Activated CD8-positive, alpha-beta T cell treated with anti-CD3 and anti-CD28 coated beads for 36 hours (primary cell): Measurements from ENCODE around the gene JAK1. TPM values are rescaled to one million over a fixed set of nuclear protein-coding genes. Genes with fewer than 3 reads are reported as not detected.
A peak's percentile ranks its signal among the peaks of the same experiment; 100 is the strongest.
"Not testable (repeated sequence)": the region's sequence is repeated elsewhere in the genome, so short reads cannot be mapped to it uniquely, and the experiment has no call there.

ENCODE experiments used
- ATAC-seq: fragments of 200-7000 bp; cut with Tn5 transposase; one replicate; pipeline ENCODE4 v1.10.0; 2021; ENCODE audit warnings: mild to moderate bottlenecking, moderate library complexity
- CTCF ChIA-PET: fragments of 350-600 bp; sonication (Branson Sonifier 250); formaldehyde crosslinking; loops from one replicate; lab custom pipeline; 2021; ENCODE audit warnings: antibody characterized with exemption; lab: Charles Lee
- POLR2A ChIA-PET: fragments of 350-600 bp; sonication (Branson Sonifier 250); formaldehyde crosslinking; loops from one replicate; lab custom pipeline; 2021; ENCODE audit warnings: antibody characterized with exemption; lab: Charles Lee
- DNase-seq: peaks from one replicate; pipeline ENCODE4 v3.0.0-alpha.2; 2020
- H3K27ac Mint-ChIP-seq: one replicate; pipeline ENCODE4 v1.8.0; 2021; ENCODE audit warnings: mild to moderate bottlenecking, mixed read lengths
- H3K27me3 Mint-ChIP-seq: one replicate; pipeline ENCODE4 v1.8.0; 2021; ENCODE audit warnings: mixed read lengths
- H3K36me3 Mint-ChIP-seq: one replicate; pipeline ENCODE4 v1.8.0; 2021; ENCODE audit warnings: low read depth, mixed read lengths
- H3K4me1 Mint-ChIP-seq: one replicate; pipeline ENCODE4 v1.8.0; 2021; ENCODE audit warnings: low read depth, mixed read lengths
- H3K4me3 Mint-ChIP-seq: one replicate; pipeline ENCODE4 v1.8.0; 2021; ENCODE audit warnings: mild to moderate bottlenecking, moderate library complexity, mixed read lengths
- H3K9me3 Mint-ChIP-seq: one replicate; pipeline ENCODE4 v1.8.0; 2021; ENCODE audit warnings: mixed read lengths
- intact Hi-C: fragments of 100-400 bp; cut with micrococcal nuclease; formaldehyde crosslinking; loops from one replicate; pipeline ENCODE4 v1.10.0; 2022
- total RNA-seq, 2 experiments: library from RNA; stranded (reverse); gene quantifications; one replicate each; pipeline ENCODE4 v1.2.3, GENCODE V29; 2021
- TF ChIP-seq, protein P1 (sequence below): fragments of 200-600 bp; IDR thresholded peaks from one replicate; pipeline ENCODE4 v1.8.0; 2022; ENCODE audit warnings: antibody characterized with exemption, mild to moderate bottlenecking

JAK1 gene
- total RNA-seq, 2 experiments from 2014 or later = 96.3 to 108 TPM

DNA sequence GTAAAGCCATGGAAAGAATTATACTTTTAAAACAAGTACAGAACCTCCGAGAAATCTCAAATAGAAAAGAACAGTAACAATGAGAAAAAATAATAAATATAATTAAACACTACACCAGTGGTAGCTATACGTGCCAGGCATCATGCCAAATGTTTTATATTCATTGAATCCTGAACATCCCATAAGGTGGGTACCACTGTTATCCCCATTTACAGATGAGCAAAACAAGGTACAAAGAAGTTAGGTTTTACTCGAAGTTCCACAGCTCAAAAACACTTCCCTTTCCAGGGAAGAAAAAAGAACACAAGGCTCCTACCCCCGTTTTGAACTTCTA lies 33.4 kb downstream of the JAK1 start:
- ATAC-seq (no peak), DNase-seq (no peak)
- H3K36me3 Mint-ChIP-seq = peaks cover 34% of the 10 kb centered on the region

DNA sequence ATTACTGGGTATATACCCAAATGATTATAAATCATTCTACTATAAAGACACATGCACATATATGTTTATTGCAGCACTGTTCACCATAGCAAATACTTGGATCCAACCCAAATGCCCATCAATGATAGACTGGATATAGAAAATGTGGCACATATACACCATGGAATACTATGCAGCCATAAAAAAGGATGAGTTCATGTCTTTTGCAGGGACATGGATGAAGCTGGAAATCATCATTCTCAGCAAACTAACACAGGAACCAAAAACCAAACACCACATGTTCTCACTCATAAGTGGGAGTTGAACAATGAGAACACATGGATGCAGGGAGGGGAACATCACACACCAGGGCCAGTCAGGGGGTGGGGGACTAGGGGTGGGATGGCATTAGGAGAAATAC lies 35.7 kb downstream of the JAK1 start:
- DNase-seq, H3K27ac Mint-ChIP-seq, CTCF ChIA-PET, intact Hi-C loops, POLR2A ChIA-PET, ATAC-seq, H3K4me3 Mint-ChIP-seq, H3K27me3 Mint-ChIP-seq: not testable (repeated sequence)
- H3K4me1 Mint-ChIP-seq = peaks cover 84% of the 10 kb centered on the region
- peaks cover 34% of the 10 kb centered on the region for H3K36me3 Mint-ChIP-seq
- H3K9me3 Mint-ChIP-seq = peaks cover 12% of the 10 kb centered on the region

More for the DNA sequence above, 33.4 kb downstream of the JAK1 start:
- Mint-ChIP-seq H3K27ac (peak overlapping the region; percentile 83), H3K27me3 (no peaks in the 10 kb centered on the region), H3K9me3 (peaks cover 12% of the 10 kb centered on the region), H3K4me1 (peaks cover 79% of the 10 kb centered on the region), H3K4me3 (peak overlapping the region; percentile 22)
- POLR2A ChIA-PET = interaction anchor here (1.0 to 1.3 kb wide), 2 partner anchors 10 to 20 kb away, joined by 3 to 9 read pairs; no protein-coding TSS in a partner anchor
- intact Hi-C loops = no loop called here
- CTCF ChIA-PET = interaction anchor here (1.0 to 2.0 kb wide), 4 partner anchors 10 to 142 kb away, joined by 4 to 8 read pairs (median 5); partner anchors contain the start of gene JAK1
- TF ChIP-seq, protein P1, sequence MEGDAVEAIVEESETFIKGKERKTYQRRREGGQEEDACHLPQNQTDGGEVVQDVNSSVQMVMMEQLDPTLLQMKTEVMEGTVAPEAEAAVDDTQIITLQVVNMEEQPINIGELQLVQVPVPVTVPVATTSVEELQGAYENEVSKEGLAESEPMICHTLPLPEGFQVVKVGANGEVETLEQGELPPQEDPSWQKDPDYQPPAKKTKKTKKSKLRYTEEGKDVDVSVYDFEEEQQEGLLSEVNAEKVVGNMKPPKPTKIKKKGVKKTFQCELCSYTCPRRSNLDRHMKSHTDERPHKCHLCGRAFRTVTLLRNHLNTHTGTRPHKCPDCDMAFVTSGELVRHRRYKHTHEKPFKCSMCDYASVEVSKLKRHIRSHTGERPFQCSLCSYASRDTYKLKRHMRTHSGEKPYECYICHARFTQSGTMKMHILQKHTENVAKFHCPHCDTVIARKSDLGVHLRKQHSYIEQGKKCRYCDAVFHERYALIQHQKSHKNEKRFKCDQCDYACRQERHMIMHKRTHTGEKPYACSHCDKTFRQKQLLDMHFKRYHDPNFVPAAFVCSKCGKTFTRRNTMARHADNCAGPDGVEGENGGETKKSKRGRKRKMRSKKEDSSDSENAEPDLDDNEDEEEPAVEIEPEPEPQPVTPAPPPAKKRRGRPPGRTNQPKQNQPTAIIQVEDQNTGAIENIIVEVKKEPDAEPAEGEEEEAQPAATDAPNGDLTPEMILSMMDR = no peak

DNA sequence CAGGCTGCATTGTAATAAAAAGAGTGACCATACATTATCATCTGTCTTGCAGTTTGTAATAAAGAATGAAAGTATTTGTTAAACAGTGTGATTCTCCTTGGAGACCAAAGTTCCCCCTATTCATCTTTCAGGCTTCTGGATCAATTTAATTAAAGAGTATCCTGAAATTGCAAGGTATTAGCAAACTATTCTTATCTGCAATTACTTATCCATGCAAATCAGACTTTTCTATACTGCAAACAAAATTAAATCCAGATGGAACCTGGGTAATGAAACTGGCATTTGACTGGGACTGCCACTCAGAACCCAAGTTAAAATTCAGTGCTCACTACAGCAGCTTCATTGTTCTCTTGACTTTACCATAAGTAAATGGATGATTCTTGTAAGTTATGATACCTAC lies 37.1 kb downstream of the JAK1 start:
- CTCF ChIA-PET = interaction anchor here (0.7 to 1.6 kb wide), 4 partner anchors 32 to 146 kb away, joined by 3 read pairs; no protein-coding TSS in a partner anchor
- no peak overlapping the region for H3K27ac Mint-ChIP-seq
- TF ChIP-seq, protein P1 = no peak
- ATAC-seq (no peak), DNase-seq (no peak)
- H3K36me3 Mint-ChIP-seq = peaks cover 35% of the 10 kb centered on the region
- H3K9me3 Mint-ChIP-seq = peaks cover 12% of the 10 kb centered on the region
- intact Hi-C loops = no loop called here
- no peak overlapping the region for H3K4me3 Mint-ChIP-seq
- H3K4me1 Mint-ChIP-seq = peaks cover 84% of the 10 kb centered on the region
- no peaks in the 10 kb centered on the region for H3K27me3 Mint-ChIP-seq
- POLR2A ChIA-PET = interaction anchor here (0.7 kb wide), 1 partner anchor 9 kb away, joined by 3 read pairs; no protein-coding TSS in a partner anchor

DNA sequence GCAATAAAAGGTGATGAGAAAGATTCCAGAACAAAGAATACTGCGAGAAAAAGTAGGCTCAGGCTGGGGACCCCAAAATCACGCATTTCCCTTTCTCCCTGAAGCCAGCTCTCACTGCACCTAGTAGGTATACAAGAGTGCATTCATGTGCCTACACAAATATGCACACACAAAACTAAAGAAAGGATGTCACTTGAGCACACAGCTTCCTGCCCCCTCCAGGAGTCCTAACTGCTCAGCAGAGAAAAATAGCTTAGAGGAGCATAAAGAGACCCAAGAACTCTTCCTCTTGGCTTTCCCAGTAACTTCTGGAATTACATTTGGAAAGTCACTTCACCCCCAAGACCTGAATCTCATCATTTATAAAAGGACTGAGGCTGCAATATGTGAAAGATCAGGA lies 38.0 kb downstream of the JAK1 start:
- H3K27ac Mint-ChIP-seq = no peak overlapping the region
- no peak overlapping the region for H3K4me3 Mint-ChIP-seq
- TF ChIP-seq, protein P1 = no peak
- no peak for DNase-seq
- peaks cover 82% of the 10 kb centered on the region for H3K4me1 Mint-ChIP-seq
- H3K27me3 Mint-ChIP-seq = no peaks in the 10 kb centered on the region
- intact Hi-C loops = no loop called here
- ChIA-PET POLR2A (interaction anchor here (0.7 kb wide), 1 partner anchor 8 kb away, joined by 3 read pairs; no protein-coding TSS in a partner anchor), CTCF (interaction anchor here (0.7 to 1.6 kb wide), 7 partner anchors 8 to 147 kb away, joined by 3 to 4 read pairs (median 3); no protein-coding TSS in a partner anchor)
- peaks cover 33% of the 10 kb centered on the region for H3K36me3 Mint-ChIP-seq
- no peak for ATAC-seq
- H3K9me3 Mint-ChIP-seq = peaks cover 12% of the 10 kb centered on the region

DNA sequence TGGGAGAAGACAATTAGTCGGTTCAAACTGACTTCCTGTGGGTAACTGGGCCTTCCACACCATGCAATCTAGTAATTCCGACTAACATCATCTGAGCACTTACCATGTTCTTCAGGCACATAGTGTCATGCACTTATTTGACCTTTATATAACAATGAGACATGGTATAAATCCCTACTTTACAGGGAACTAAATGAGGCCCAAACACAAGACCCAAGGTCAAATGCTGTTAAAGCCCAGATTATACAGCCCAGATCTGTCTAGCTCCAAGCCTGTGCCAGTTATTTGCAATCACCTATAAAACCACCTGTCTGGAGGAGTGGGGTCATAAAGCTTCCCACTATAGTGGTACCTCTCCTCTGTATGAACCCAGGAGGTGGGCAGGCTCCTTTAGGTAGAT lies 40.8 kb downstream of the JAK1 start:
- ATAC-seq (no peak), DNase-seq (no peak)
- intact Hi-C loops = no loop called here
- H3K4me3 Mint-ChIP-seq = no peak overlapping the region
- H3K27ac Mint-ChIP-seq = peak overlapping the region; percentile 17
- peaks cover 8% of the 10 kb centered on the region for H3K9me3 Mint-ChIP-seq
- TF ChIP-seq, protein P1 = no peak
- H3K36me3 Mint-ChIP-seq = peaks cover 22% of the 10 kb centered on the region
- POLR2A ChIA-PET = interaction anchor here (1.3 kb wide), 1 partner anchor 24 kb away, joined by 3 read pairs; no protein-coding TSS in a partner anchor
- peaks cover 96% of the 10 kb centered on the region for H3K4me1 Mint-ChIP-seq
- CTCF ChIA-PET = no interaction called here
- no peaks in the 10 kb centered on the region for H3K27me3 Mint-ChIP-seq
